GM11168 (cell line): ENCODE results near the gene AKAP6.

Source experiments
- in situ Hi-C: fragments of 300-500 bp; cut with MboI; formaldehyde crosslinking; loops from one replicate; pipeline ENCODE4 v1.12.0; 2022; ENCODE audit warnings: low sequenced_read_pairs; ENCODE audit not compliant: unreplicated experiment

The AKAP6 gene

DNA sequence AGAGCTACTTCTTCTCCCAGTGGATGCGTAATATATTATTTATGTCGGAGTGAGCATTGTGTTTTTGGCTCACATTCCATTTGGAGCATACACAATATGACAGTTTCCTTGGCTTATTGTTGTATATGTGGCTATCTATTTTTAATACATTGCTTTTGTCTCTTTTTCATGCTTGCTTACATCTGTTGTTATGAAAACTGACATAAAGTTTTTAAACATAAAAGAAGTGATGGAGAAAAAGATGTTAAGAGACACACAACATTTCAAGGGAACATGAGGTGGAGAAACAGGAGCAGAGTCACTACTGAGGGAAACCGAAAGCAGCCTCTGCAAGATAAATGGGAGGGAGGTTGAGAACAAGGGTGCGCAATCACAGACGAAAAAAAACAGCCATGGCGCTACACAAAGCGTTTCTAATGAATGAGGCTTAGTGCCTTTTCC lies 381.2 kb downstream of the AKAP6 start:
- in situ Hi-C loops, result no loop called here

DNA sequence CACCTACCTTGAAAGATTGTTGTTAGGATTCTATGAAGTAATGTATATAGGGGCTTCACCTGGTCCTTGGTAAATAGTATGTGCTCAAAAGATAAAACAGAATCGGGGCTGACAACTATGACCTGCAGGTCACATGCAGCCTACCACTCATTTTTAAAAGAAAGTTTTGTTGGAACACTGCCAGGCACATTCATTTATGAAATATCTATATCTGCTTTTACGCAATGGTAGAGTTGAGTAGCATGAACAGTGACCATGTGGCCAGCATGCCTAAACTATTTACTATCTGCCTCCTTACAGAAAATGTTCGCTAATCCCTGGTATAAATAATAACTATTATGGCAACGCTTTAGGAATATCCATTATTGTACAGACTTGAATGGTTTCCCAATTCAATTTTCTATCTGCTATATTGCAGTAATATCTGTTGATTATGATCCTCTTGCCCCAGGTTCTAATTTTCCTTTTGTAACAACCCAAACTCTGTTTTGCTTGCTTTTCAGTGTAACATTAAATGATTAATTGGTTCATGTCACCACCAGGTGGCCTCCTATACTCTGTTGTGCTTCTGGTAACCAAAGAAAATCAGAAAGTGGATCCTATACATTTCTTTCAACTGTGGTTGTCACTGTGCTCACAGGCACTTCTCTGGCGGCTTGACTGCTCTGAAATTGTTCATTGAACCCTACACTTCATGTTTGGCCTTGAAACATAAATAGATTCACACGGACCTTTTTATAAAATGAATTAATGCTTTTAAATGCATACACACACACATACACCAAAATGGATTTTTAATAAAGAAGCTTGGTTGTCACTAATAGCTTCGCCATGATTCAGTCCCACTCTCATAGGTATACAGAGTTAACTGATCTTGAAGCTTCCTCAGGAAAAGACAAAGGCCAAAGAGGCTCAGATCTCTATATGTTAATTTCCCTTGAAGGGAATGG lies 381.9 kb downstream of the AKAP6 start:
- in situ Hi-C loops, result no loop called here

DNA sequence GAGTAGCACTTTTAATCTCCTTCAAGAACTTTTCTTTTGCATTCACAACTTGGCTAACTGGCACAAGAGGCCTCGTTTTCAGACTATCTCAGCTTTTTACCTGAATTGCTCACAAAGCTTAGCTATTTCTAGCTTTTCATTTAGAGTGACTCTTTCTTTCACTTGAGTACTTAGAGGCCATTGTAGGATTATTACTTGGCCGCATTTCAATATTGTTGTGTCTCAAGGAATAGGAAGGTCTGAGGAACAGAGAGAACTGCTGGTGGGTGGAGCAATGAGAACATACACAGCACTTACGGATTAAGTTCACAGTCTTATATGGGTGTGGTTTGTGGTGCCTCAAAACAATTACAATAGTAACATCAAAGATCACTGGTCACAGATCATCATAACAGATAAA lies 384.8 kb downstream of the AKAP6 start:
- in situ Hi-C loops, result no loop called here

DNA sequence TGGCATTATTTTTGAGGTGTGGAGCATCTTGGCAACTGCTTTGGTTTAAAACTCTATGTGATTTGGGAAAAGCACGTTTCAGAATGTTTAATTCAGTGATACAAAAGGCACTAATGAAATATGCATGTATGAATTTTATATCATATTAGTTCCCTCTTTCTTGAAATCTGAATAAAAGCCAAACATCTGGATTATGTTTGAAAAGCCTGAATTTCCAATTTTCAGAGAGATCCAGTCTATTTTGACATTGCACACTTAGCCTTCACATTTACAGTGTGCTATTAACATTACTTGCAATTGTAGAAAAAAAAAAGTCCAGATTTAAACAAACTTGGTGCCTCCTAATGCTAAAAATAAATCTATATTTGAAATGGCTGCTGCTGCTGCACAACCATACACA lies 390.5 kb downstream of the AKAP6 start:
- in situ Hi-C loops, result no loop called here

DNA sequence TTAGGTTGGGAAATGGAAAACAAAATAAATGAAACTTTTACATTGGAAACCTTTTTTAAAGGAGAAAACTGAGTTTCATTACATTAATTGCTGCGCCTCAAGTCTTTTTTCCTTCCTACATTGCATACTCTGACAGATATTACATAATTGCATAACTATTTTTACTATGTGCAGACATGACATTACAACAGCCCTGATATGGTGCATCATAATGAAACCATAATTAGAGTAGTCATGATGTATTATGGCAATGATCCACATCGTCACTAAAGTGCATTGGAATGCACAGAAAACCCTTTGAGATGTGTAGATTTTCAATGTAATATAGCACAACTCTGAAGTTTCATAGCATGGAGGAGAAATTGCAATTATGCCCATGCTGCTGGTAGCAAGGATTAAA lies 391.8 kb downstream of the AKAP6 start:
- in situ Hi-C loops, result no loop called here

DNA sequence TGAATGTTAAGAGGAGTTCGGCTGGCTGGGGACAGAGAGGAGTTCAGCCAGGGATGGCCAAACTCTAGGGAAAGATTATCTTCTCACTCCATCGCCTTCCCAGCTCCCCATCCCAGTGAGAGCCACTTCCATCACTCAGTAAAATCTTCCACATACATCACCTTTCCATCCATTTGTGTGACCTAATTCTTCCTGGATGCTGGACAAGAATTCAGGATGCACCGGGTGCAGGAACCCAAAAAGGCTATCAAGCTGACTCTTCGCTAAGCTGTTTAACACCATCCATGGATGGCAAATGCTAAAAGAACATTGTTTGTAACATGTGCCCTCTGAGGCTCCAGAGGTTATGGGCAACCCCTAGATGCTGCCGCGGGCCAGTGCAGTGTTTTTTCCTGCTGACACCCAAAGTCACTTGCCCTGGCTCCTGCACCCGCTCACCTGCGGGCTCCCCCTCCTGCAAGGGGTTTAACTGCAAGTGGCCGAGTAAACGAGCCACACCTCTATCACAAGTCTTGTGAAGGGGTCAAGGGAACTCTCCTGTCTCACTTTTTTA lies 393.6 kb downstream of the AKAP6 start:
- in situ Hi-C loops, result no loop called here

DNA sequence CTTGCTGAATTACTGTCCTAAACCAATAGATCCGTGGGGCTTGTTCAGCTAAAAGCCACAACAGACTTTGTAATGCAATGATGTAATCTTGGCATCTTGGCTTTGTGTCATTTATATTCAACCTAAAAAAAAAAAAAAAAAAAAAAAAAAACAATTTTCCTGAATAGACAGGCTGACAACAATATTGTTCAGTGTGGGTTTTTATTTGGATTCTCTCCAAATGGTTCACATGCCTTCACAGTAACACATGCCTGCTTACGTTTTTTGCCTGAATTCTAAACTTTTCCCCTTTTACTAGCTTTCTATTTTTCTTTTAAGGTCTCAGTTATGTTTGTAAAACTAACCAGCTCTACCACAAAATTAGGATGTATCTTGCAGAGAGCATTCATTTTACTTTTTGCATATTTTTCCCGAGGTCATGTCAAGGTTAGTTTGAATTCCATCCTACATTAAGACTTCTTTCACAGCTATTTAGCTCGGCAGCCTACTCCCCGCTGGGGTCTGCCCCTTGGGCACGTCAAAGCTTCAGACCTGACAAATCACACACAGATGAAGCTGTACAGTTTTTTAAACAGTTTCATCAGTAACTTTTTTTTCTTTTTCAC lies 395.9 kb downstream of the AKAP6 start:
- in situ Hi-C loops, result no loop called here

DNA sequence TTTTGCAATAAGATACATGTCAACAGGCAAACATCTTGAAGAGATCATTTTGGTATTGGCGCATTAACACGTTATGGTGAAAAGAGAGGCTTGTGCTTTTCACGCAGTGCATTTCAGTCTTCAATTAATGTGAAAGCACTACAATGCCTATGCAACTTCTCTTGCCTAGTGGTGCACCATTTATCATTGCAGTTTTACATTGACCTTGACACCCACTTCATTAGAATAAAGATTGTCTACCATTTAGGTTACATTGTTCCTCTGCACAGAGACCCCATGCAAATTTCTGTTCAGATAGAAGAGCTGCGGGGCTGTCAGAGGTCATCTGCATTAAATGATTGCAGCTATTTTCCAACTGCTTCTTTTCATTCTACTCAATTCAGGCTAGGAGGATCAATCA lies 397.4 kb downstream of the AKAP6 start:
- in situ Hi-C loops, result no loop called here

DNA sequence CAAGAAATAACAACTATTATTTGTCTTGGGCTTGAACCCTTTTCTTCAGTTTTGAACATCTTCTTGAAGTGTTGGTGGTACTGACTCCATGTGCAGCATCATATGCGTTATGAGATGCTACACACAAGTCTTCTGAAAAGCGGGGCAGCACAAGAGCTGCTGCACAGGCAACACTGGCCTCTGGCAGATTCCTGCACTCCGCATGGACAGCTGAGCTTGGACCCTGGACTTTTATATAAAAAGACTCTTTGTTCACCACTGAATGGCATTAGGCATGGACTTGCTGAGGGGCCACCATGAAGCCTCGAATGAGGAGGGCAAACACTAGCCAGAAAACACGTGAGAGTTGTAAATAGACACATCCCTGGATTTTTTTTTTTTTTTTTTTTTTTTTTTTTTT lies 398.7 kb downstream of the AKAP6 start:
- in situ Hi-C loops, result no loop called here

DNA sequence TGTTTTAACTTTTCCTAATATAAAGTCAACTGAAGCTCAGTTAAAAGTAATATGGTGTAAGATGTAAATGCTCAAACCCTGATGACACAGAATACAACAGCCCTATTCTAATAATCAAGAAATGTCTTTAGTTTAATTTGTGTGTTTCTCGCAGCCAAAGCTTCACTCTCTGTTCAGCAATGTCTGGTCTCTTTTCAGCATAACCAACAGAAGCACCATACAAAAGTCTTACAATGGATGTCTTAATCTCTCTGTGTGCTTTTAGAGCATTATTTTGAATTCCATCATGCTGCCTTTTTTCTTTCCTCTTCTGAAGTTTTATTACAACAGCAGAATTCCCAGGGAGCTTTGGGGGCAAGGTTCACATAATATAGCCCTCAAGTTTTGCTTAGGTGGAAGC lies 399.4 kb downstream of the AKAP6 start:
- in situ Hi-C loops, result no loop called here

DNA sequence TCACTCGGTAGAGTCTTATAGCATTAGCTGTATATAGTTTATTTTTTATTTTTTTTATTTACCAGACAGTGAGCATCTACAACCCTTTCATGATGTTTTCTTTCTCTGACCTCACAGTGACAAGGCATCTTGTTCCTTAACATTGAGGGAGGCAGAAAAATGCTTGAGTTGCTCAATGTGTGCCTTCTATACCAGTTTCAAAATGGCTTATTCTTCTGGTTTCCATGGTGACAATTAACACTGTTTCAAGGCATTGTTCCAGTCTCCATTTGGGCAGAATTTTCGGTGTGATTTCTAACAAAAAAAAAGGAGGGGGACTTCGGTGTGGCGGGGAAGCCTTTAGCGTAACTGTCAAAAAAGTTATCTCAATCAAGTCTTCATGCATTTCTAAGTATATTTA lies 399.9 kb downstream of the AKAP6 start:
- in situ Hi-C loops, result no loop called here

DNA sequence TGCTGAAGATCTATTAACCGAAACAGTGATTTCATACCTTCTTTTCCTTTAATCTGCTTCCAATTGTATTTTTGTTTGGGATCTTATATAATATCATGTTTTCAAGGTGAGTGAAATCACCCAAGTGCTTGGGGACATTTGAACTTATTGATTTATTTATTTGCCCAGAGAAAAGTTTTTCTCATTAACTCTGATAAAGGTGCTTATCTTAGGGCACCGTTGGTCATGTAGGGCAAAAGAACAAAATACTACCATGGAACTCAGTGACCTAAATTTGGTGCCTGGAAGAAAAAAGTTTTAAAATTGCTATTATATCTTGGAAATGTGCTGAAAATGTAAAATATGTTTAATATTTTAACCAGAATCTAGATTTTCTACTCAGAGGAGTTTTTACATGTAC lies 402.2 kb downstream of the AKAP6 start:
- in situ Hi-C loops, result no loop called here

DNA sequence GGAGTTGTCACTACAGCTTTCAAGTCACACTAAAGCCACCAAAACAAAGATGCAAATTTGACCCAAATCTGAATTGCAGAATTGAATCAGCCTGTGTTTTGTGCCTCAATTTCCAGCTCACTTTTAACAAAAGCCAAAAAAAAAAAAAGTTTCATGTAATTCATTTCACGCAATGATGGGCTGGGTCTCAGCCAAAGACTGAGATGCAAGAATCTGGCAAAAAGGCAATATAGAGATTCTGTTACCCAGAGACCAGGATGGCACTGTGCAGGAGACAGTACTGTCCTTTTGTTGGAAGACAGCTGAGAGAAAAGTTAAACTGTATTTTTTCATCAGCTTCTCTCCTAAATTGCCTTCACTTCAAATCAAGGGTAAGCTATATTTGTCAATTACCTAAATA lies 403.9 kb downstream of the AKAP6 start:
- in situ Hi-C loops, result no loop called here

DNA sequence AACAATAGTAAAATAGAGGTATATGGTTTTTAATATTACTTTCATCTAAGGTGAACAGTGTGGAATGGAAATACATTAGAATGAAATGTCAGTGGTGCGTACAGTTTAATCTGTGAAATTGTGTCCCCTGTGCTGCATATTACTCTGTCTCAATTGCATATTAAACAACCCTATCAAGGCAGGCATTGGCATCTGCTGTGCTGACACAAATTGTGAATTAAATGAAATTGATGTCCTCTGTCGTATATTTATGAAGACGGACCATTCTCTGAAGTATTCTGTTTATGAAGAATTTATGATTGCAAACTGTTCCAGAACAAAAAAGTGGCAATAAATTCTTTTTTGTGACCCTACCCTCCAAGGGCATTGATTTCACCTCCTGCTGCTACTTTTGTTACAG lies 405.2 kb downstream of the AKAP6 start:
- in situ Hi-C loops, result no loop called here

DNA sequence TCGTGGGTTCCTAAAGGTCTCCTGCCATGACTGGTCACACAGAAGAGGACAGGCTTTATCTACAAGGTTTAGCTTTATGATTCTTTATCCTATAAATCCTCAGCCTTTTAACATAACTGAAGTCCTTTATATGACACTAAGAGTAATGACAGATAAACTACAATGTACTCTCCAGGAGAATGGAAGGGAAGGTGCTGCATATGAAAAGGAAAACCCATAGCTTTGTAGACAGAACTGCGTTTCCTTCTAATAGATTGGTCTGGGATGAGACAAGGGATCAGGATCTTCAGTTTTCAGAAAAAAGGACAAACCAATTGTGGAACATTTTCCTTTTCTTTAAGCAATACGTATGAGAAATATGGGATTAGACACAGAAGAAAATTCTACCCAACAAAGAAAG lies 408.5 kb downstream of the AKAP6 start:
- in situ Hi-C loops, result no loop called here

DNA sequence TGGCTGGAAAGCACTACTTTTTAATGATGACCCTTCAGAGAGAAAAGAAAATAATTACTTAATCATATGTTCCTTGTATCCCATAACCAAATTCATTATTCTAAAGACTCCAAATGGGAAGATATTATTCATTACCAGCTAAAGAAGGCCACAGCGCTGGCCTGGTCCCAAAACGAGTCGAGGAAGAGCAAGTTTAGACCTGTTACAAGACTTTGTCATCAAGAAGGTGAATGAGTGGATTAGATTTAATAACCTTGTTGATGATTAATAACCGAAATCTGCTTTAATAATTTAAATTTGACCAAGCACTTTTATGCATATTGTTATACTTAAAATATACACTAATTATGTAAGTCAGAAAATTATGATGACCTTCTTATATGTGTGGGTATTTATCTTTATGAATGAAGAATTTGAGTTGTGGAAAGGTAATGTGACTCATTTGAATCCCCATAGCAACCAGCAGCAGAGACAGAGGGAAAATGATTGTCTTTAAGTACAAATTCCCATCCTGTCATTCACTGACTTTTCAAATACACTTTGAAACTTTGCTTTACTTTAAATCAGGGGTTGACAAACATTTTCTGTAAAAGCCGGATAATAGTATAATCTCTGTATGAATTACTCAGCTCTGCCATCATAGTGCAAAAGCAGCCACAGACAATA lies 409.2 kb downstream of the AKAP6 start:
- in situ Hi-C loops, result no loop called here

DNA sequence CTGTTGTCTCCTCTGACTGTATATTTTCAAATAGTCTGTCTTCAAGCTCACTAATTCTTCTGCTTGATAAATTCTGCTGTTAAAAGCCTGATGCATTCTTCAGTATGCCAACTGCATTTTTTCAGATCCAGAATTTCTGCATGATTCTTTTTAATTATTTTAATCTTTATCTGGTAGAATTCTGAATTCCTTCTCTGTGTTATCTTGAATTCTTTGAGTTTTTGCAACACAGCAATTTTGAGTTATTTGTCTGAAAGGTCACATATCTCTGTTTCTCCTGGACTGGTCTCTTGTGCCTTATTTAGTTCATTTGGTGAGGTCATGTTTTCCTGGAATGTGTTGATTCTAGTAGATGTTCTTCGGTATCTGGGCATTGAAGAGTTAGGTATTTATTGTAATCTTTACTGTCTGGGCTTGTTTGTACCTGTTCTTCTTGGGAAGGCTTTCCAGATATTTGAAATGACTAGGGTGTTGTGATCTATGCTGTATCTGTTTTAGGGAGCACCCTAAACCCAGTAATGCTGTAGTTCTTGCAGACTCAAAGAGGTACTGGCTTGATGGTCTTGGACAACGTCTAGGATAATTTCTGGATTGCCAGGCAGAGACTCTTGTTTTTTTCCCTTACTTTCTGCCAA lies 415.8 kb downstream of the AKAP6 start:
- in situ Hi-C loops, result no loop called here

DNA sequence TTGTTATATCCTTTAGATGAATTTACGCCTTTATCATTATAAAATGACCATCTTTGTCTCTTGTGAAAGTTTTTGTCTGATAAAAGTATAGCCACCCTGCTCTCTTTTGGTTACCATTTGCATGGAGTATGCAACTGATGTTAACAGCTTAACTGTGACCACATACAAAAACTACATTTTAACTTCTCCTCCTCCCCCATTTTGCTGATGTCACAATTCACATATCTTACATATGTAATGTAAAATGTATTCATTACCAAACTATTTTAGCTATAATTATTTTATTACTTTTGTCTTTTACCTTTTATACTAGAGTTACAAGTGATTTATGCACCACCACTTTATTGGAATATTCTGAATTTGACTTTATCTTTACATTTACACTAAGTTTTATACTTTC lies 425.1 kb downstream of the AKAP6 start:
- in situ Hi-C loops, result no loop called here

DNA sequence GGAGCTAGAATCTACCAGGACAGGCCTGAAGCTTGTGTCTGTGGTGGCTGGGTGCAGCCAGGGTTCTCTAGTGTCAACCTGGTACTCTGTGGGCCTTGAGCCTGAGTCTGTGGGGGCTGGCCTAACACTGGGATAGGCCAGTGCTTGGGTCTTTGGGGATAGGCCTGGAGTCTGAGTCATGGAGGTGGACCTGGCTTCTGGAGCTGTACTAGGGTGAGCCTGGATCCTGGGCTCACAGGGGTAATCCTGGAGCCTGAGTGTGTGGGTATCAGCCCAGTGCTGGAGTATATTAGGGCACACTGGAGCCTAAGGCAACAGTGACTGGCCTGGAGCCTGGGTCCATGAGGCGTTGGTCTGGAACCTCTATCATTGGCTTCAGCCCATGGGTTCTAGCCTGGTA lies 427.1 kb downstream of the AKAP6 start:
- in situ Hi-C loops, result no loop called here

DNA sequence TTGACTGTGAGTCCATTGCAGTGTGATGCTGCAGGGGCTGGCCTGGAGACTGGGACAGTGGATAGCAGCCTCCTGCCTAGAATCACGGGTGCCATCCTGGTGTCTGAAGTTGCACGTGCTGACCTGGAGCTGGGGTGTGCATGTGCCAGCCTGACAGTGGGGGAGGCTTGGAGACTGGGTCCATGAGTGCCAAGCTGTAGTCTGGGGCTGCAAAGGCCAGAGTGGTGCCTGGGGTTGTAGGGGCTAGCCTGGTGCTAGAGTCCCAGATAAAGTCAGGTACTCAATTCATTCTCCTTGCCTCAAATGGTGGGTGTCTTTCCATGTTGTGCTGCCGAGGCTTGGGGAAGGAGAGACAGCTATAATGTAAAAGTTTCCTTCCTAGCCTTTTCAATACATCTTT lies 427.7 kb downstream of the AKAP6 start:
- in situ Hi-C loops, result no loop called here

DNA sequence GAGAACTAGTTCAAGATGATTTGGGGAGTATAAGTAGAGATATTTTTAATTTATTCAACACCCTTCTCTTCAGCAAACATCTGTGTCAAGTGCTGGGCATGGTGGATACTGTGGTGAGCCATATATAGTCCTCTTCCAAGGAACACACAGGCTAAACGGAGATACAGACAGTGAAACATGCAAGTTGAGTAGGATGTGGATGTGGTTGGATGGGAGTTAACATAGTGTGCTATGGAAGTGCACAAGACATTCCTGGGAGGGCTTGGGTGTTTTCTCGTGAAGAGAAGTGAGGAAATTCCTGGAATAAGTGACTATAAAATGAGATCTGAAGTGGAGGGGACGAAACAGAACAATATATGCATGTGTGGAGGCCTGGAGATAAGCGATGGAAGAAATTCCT lies 428.5 kb downstream of the AKAP6 start:
- in situ Hi-C loops, result no loop called here
